NT2/D1 (cell line): ENCODE results near the gene IRX3.

Experiments used
- DNase-seq: peaks from one replicate; pipeline ENCODE4 v3.0.0-alpha.2; 2011; ENCODE audit warnings: low read depth, low spot score
- H3K27me3 ChIP-seq: 2 replicates; pipeline ENCODE4 v1.6.0; 2011; ENCODE audit warnings: mild to moderate bottlenecking; ENCODE audit not compliant: insufficient read length, insufficient read depth
- H3K36me3 ChIP-seq: 2 replicates; pipeline ENCODE4 v1.6.1; 2011; ENCODE audit warnings: mild to moderate bottlenecking, low read length, mixed read lengths; ENCODE audit not compliant: insufficient read depth, insufficient read length
- H3K4me1 ChIP-seq: 2 replicates; pipeline ENCODE4 v1.5.1; 2011; ENCODE audit not compliant: insufficient read depth, insufficient read length
- H3K4me3 ChIP-seq: 2 replicates; pipeline ENCODE4 v1.5.1; 2011; ENCODE audit warnings: low read depth; ENCODE audit not compliant: insufficient read length
- H3K9ac ChIP-seq: 2 replicates; pipeline ENCODE4 v1.6.0; 2011; ENCODE audit warnings: low read depth; ENCODE audit not compliant: insufficient read length
- H3K9me3 ChIP-seq: 2 replicates; pipeline ENCODE4 v1.5.1; 2011; ENCODE audit warnings: mild to moderate bottlenecking, low read length; ENCODE audit not compliant: insufficient read depth
- SUZ12 ChIP-seq: IDR thresholded peaks from 2 replicates; pipeline ENCODE4 v1.6.1; 2011; ENCODE audit not compliant: insufficient read length, insufficient read depth; ENCODE audit errors: extremely low read depth
- YY1 ChIP-seq: IDR thresholded peaks from 2 replicates; pipeline ENCODE4 v1.6.1; 2011; ENCODE audit not compliant: insufficient read length, insufficient read depth
- ZNF274 ChIP-seq: IDR thresholded peaks from 2 replicates; pipeline ENCODE4 v1.6.1; 2011; ENCODE audit warnings: mild to moderate bottlenecking, low read depth, low read length

IRX3 gene

DNA sequence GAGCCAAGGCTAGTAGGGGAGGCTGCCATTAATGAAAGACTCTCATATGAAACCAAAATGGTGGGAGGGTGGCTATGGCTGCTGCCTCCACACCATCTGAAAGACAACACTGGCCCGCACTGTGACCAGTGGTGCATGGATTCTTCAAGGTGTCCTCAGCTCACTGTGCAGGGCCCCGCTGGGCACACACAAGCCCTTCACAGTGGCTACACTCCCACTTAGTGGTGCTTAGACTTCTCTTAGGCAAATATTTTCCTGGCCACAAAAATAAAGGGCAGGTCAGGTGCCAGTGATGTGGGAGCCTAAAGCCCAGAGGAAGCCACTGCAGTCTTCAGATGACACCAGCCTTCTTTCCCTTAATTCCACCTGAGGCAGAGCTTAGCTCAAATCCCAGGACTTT is 38.1 kb upstream of the IRX3 start:
- H3K9ac ChIP-seq = no peak overlapping the region
- peaks cover 53% of the 10 kb centered on the region for H3K27me3 ChIP-seq
- DNase-seq = no peak
- H3K4me3 ChIP-seq = no peak overlapping the region
- H3K36me3 ChIP-seq = no peaks in the 10 kb centered on the region
- no peaks in the 10 kb centered on the region for H3K4me1 ChIP-seq
- no peak for TF ChIP-seq YY1
- no peak for TF ChIP-seq ZNF274
- TF ChIP-seq SUZ12 = no peak
- H3K9me3 ChIP-seq = no peaks in the 10 kb centered on the region

DNA sequence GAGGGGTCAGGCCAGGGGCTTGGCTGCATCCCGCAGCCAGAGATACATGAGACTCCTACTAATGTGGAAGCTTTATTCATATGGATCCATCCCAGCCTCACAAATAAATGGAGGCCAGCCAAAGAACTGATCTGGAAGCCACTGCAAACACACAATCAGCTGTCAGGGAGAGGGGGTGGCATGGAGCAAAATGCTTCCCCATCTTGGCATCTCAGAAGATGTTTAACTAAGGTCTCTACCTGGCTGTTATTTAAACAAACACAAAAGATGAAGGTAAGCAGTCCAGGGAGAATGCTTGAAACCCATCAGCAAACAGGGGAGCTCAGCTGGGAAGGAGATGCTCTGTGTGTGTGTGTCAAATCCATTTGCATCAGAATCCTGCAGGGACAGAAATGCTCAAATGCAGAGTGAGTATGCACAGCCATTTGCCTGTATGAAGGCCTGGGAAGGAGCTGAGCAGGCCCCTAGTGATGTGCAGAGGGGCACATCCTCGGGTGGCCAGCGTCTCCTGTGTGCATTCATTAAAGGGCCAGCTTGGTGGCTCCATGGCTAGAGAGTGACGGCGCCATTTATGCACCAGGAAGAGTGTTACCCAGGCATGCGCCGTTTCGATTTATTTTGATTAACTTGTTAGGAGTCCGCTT is 34.2 kb upstream of the IRX3 start:
- Histone ChIP-seq H3K27me3 (peaks cover 16% of the 10 kb centered on the region), H3K4me1 (no peaks in the 10 kb centered on the region), H3K9me3 (peaks cover 9% of the 10 kb centered on the region; the same call in 1 of the 2 replicates), H3K9ac (no peak overlapping the region), H3K36me3 (no peaks in the 10 kb centered on the region), H3K4me3 (no peak overlapping the region)
- no peak for TF ChIP-seq SUZ12
- TF ChIP-seq ZNF274 = no peak
- no peak for TF ChIP-seq YY1
- DNase-seq = peak; percentile 62

DNA sequence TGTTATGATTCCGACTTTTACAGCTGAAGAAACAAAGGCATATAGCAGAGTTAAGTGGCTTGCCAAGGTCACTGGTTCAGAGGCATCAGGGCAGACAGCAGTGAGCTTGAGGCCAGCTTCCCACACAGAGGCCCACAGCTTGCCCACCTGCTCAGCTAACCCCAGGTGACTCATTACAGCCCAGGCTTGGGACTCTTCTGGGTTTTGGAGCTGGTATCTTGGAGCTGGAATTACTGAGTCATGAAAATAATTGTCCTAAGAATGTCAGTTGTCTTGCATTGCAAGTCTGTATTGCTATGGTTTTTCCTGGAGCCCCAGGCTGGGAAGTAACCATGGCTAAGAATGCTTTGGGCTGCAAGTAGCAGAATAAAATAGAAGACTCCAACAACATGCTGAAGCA is 32.4 kb upstream of the IRX3 start:
- Histone ChIP-seq H3K9me3 (peaks cover 9% of the 10 kb centered on the region; the same call in 1 of the 2 replicates), H3K4me3 (no peak overlapping the region), H3K27me3 (peaks cover 6% of the 10 kb centered on the region), H3K4me1 (no peaks in the 10 kb centered on the region), H3K9ac (no peak overlapping the region), H3K36me3 (no peaks in the 10 kb centered on the region)
- DNase-seq = no peak
- no peak for TF ChIP-seq ZNF274
- no peak for TF ChIP-seq YY1
- no peak for TF ChIP-seq SUZ12

DNA sequence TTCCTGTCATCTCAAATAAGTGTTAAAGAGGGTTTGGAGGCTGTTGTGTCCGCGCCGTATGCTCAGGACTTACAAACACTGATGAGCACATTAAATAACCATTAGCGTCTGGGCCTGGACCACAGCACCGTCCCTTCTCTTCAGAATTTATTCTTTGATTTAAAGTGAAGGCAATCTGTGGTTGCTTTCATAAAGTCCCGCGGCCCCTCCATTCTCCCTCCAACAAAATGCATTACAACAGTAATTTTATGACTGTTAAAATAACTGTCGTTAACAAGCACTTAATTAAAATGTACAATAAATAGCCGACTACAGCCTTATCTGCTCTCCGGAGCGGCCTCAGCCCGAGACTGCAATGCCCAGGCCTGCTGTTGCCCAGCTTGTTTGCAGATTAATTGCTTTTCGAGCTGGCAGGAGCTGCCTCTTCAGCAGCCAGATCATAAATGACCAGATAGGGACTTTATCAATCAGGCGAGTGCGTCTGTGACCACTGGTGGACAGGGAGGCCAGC is 30.6 kb upstream of the IRX3 start:
- Histone ChIP-seq H3K9ac (no peak overlapping the region), H3K9me3 (peaks cover 9% of the 10 kb centered on the region; the same call in 1 of the 2 replicates), H3K27me3 (no peaks in the 10 kb centered on the region), H3K4me3 (no peak overlapping the region), H3K36me3 (no peaks in the 10 kb centered on the region), H3K4me1 (no peaks in the 10 kb centered on the region)
- no peak for DNase-seq
- TF ChIP-seq ZNF274 (no peak), SUZ12 (no peak), YY1 (no peak)

DNA sequence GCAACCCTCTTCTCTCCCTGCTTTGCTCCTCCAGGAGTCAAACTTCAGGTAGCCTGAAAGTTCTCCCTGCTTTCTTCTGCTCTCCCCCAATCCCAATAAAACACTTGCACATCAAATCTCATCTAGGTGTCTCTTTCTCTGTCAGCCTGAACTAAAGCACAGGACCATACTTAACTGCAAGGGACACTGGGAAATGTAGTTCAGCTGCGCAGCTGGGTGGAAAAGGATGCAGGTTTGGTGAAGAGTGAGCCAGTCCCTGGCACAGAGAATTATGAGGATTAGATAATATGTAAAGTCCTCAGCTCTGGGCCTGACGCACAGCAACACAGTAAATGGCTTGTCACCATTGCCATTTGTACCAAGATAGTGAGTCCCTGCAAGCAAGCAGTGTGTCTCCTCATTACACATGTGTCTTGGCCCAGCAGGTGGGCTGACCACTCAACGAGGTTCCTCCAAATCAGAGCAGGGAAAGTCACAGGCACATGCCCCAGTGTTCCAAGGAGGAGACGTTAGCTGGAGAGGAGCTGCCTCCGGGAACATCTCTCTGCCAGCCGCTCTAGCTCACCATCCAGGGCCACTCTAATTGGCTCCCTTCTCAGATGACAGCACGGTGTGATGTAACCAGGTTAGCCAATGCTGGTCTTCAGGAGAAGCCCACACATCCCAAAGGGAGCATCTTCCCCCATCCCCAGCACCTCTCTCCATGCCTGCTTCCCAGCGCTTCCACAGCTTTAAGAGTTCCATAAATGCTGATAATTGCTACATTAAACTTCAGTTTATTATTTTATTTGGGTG is 29.7 kb upstream of the IRX3 start:
- Histone ChIP-seq H3K4me1 (no peaks in the 10 kb centered on the region), H3K9me3 (peaks cover 9% of the 10 kb centered on the region; the same call in 1 of the 2 replicates), H3K9ac (no peak overlapping the region), H3K27me3 (no peaks in the 10 kb centered on the region), H3K36me3 (no peaks in the 10 kb centered on the region), H3K4me3 (no peak overlapping the region)
- no peak for DNase-seq
- TF ChIP-seq YY1 (no peak), SUZ12 (no peak), ZNF274 (no peak)

DNA sequence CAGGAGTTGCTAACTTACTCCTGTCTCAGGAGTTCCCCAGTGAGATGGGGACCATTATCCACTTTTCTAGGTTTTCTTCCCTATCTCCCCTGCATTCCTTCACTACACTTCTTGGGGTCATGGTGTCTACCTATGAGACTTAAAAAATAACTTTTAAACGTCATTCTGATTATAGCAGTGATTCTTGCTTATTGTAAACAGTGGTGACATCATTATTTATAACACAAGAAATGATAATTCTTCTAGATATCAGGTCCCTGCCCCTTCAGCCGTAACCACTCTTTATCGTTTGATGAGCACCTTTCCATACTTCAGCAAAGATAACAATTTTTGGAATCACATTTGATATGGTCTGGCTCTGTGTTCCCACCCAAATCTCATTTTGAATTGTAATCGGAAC is 27.2 kb upstream of the IRX3 start:
- H3K9ac ChIP-seq = no peak overlapping the region
- DNase-seq = no peak
- H3K4me1 ChIP-seq = no peaks in the 10 kb centered on the region
- H3K9me3 ChIP-seq = 0 out of 2 replicates have a peak, but pooled peaks cover under 1% of the 10 kb centered on the region
- no peak overlapping the region for H3K4me3 ChIP-seq
- no peaks in the 10 kb centered on the region for H3K27me3 ChIP-seq
- TF ChIP-seq YY1 = no peak
- TF ChIP-seq SUZ12 = no peak
- no peak for TF ChIP-seq ZNF274
- no peaks in the 10 kb centered on the region for H3K36me3 ChIP-seq

DNA sequence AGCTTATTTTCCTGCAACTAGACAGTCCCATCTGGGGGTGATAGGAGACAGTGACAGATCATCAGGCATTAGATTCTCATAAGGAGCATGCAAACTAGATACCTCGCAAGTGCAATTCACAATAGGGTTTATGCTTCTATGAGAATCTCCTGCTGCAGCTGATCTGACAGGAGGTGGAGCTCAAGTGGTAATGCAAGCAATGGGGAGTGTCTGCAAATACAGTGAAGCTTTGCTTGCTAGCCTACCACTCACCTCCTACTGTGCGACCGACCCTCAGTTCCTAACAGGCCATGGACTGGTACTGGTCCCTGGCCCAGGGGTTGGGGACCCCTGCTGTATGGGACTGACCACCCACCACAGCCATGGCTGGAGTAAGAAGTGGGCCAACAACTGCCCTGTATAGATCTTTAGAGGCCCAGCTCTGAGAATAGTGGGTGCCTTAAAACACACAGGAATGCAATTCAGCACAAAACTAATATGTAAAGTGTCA is 26.0 kb upstream of the IRX3 start:
- Histone ChIP-seq H3K9me3 (no peaks in the 10 kb centered on the region), H3K4me3 (no peak overlapping the region), H3K27me3 (peaks cover 6% of the 10 kb centered on the region), H3K9ac (no peak overlapping the region), H3K4me1 (no peaks in the 10 kb centered on the region), H3K36me3 (no peaks in the 10 kb centered on the region)
- TF ChIP-seq YY1 (no peak), SUZ12 (no peak), ZNF274 (no peak)
- DNase-seq = no peak
